NCI-H82 treated with DMSO at 0.1 percent for 48 hours (cell line): Measurements from ENCODE around the gene TTLL10.

Experiments used
- DNase-seq: peaks from one replicate; lab custom pipeline; 2025; ENCODE audit not compliant: unreplicated experiment; lab: John Stamatoyannopoulos, UW

TTLL10 gene

GRCh38 chr1:1173793-1174415, at the start of gene TTLL10:
Gene TTLL10 (plus strand): TSS chr1:1173880. CDS start chr1:1179216, 5,336 bp downstream.
- no peak for DNase-seq

- DNase-seq, result no peak
Measured at GRCh38 chr1:1124508-1124785, 49.2 kb upstream of the TTLL10 start.

GRCh38 chr1:1124786-1125642, 48.7 kb upstream of the TTLL10 start:
- no peak for DNase-seq

DNA sequence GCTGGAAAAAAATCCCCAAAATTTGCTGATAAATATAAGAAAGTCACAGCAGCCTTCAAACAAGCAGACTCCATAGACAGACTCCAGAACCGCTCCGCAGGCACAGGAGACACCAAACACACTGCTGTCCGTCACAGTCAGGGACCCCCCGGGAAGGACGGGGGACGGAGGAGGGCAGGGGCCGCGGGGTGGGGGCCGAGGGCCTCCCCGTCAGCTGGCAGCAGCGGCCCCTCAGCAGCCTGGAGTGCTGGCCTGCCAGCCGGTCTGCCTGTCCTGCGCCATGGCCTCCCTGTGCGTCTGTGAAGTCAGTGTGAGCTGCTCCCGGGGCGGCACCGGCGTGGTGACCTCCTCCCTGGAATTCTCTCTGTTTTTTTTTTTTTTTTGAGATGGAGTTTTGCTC, 47.7 kb upstream of the TTLL10 start:
- DNase-seq, result no peak

GRCh38 chr1:1127551-1128451, 45.9 kb upstream of the TTLL10 start:
- no peak for DNase-seq

- no peak for DNase-seq
Measured at GRCh38 chr1:1128454-1129139, 45.1 kb upstream of the TTLL10 start.

- no peak for DNase-seq
Measured at GRCh38 chr1:1129381-1129821, 44.3 kb upstream of the TTLL10 start.

DNA sequence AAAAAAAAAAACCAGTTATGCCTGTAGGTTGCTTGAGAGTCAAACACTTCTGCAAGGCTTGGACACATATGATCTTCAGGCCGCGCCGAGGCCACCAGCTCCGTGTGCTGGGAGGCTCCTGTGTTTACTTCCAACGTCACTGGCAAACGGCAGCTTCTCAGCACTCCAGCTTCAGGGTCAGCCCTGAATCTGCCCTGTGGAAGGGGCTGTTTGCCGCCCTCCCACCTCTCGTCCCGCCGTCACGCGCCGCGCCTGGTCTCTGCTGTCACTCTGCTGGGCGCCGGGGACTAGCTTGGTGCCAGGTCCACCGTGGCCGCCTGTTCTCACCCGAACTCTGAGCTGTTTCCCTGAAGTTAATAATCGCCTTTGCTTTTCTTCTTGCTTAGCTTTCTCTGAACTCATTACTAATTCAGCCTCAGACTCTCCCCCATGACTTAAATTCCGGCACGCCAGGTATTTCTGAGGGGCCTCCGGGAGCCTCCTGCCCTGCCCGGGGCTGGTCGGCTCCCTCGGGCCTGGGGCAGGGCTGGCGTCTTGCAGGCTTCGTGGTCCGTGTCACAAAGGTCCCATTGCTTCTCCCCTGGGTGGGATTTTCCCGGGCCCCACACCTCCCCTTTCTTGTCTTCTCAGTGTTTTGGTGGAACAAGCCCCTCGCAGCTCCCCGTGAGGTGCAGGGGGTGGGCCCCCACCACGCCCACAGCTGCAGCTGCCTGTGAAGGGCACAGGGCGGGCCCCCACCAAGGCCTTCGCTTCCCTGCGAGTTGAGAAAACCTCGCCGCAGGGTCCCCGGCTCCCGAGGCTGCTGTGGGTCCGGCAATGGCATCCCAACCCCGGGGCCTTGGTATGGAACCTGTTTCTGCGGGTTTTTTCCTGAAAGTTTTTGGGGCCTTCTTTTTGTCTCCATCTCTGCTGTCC, 43.2 kb upstream of the TTLL10 start:
- no peak for DNase-seq

DNA sequence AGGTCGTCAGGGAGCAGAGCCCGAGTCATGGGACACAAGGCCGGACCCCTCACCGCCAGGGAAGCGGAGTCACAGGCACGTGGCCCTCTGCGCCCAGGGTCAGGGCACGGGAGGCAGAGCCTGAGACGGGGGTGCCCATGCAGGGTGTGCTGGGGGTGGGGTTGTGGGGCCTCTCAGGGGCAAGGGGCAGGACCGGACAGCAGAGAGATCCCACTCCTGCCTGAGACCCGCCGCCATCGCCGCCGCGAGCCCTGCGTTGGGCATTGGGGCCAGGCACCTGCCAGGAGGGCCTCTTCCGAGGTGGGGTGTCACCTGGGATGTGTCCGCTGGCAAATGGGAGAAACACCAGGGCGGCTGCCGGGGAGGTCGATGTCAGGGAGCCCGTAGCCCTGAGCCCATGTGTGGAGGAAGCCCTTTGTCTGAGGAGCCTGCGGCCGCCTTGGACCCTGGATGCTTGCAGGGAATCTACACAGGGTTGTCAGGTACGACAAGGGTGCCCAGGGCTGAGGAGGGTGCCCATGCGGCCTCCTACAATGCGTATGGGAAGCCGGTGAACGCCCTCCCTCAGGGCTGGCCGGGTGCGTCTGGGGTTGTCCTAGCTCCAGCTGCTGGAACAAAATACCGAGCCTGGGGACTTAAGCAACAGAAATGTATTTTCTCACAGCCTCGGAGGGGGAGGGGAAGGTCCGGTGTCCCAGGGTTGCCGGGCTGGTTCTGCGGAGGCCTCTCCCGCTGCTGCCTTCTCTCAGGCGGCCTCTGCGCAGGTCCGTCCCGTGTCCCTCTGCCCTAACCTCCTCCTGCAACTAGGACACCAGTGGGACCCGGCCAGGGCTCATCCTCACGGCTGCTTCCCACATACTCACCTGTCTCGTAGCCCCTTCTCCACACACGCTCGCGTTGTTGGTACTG, 41.4 kb upstream of the TTLL10 start:
- DNase-seq, result no peak

DNA sequence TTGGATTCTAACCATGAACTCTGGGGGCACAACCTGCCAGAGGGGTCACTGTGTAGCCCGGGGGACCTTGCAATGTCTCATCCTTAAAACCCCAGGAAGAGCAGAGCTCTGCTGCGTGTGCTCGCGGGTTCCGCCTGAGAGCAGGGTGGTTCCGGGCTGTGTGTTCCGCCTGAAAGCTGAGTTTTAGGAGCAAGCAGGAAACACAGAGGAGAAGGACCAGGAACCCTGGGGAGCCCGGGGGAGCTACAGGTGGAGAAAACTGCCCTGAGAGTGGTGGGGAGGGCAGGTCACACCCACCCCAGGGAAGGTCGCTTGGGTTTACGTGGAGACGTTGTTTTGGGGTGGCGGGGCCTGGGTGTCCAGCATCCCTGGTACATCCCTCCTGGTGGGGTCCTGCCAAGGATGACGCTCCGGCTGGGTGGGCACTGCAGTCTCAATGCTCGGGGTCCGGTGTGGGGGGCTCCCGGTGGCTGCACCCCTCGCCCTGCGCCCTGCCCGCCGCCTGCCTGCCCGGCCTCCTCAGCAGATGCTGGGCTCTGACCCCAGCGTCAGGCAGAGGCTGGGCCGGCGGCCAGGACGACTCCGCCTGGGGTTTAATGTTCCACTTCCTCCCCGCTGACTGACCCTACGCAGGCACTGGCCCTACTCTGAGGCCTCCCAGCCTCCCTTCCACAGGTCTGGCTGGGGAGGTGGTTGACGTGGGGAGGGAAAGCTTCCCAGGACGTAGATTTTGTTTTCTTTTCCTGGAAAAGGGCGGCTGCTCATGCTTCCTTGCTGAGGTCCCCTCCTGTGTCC, 40.5 kb upstream of the TTLL10 start:
- DNase-seq, result no peak

DNA sequence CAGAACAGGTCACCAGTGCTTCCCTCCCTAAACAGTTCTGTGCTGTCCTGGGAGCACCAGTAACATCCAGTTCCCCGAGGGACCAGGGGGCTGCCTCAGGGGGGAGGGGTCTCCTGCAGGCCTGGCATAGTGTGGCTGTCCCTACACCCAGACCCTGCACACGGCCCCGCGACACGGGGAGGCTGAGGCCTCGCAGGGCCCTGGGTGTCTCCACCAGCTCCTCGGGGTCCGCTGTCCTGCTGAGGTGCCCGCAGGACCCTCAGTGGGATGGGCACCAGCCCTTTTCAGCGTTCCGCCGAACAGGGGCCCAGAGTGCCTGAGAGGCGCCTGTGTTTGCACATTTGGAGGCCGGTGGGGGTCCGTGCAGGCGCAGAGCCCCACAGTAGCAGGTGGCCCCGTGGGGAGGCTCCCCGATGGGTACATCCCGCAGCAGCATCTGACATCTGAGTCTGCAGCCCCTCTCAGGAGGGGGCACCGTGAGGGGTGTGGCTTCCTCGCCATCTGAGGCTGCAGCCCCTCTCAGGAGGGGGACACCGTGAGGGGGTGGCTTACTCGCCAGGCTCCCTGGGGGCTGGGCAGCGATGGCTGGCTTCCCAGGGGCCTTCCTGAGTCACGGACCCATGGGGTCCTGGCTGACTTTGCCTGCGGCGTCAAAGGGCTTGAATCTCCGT, 39.2 kb upstream of the TTLL10 start:
- DNase-seq, result no peak

DNA sequence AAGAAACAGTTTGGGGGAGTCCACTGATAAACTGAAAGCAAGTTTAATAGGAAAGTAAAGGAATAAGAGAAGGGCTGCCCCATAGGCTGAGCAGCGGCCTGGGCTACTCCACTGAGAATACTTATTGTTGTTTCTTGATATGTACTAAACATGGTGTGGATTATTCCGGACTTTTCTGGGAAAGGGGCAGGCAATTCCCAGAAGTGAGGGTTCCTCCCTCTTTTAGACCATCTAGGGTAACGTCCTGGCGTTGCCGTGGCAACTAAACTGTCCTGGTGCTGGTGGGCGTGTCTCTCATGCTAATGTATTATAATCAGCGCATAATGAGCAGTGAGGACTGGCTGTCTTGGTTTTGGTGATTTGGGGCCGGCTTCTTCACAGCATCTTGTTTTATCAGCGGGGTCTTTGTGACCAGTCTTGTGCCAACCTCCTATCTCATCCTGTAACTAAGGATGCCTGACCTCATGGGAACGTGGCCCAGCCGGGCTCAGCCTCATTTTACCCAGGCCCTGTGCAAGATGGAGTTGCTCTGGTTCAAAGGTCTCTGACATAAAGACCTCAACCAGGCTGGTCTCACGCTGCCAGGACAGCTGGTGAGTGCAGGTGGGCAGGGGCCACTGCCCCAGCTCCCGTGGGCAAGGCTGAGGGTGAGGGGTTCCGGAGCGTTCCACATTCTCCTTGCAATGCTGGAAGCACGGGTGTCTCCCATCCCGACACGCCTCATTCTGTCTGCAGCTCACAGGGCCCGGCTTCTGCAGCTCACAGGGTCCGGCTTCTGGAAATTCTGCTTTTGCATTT, 38.1 kb upstream of the TTLL10 start:
- DNase-seq, result no peak

- DNase-seq, result no peak
Measured at GRCh38 chr1:1136547-1137230, 37.0 kb upstream of the TTLL10 start.

- DNase-seq, result no peak
Measured at GRCh38 chr1:1137256-1138045, 36.2 kb upstream of the TTLL10 start.

DNA sequence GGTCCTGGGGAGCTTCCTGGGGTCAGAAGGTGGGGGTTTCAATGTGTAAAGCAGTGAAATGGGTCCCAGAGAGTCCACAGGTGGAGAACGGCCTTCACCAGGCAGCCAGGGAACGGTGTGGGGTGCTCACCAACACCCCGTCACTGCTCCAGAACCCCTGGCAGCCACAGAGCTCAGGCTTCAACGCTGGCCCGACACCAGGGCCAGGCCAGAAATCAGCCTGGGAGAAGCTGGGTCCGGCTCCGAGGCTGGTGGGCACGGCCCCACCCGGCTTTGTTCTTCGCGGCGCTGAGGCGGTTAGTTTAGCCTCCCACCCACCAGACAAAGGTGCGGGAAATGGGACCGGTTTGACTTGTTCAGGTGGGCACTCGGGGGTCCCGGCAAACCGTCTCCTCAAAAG, 33.0 kb upstream of the TTLL10 start:
- DNase-seq, result no peak
